ENCODE data around the gene IGF2R.
"Not testable (repeated sequence)": the region's sequence is repeated elsewhere in the genome, so short reads cannot be mapped to it uniquely, and the experiment has no call there.

The IGF2R gene

DNA sequence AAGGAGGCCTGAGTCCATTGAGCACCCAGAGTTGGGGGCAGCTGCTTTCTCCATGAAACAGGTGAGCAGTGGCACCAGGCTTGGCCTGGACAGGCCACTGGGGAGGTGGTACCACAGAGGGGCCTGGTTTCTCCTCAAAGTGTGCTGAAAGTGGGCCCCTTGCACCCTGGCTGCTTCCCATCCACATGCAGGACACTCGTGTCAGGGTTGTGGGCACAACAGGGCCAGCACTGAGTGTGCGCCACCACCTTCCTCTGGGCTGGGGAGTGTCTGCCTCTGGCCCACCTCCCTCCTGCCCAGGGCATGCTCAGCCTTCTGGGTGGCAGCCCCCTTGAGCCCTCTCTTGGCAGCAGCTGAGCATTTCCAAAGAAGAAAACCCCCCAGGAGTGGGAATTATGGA is 147.5 kb downstream of the IGF2R start:
- in situ Hi-C loops (cut with MboI; ENCODE audit: low sequenced_read_pairs): no loop called here

DNA sequence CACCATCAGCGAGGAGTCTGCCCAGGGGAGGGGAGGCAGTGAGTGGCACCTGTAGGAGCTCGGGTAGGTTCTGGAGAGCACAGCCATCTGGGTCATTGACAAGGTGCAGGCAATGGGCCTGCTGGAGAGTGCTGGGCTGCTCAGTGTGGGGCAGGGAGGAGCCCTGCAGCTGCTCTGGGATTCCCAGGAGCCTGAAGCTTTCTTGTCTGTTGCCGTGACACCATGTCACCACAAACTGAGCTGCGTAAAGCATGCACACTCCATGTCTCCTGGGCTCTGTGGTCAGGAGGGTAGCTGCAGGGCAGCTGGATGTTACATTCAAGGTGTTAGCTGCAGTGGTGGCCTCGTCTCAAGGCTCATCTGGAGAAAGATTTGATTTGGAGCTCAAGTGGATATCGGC is 148.3 kb downstream of the IGF2R start:
- in situ Hi-C loops (cut with MboI; ENCODE audit: low sequenced_read_pairs): no loop called here

DNA sequence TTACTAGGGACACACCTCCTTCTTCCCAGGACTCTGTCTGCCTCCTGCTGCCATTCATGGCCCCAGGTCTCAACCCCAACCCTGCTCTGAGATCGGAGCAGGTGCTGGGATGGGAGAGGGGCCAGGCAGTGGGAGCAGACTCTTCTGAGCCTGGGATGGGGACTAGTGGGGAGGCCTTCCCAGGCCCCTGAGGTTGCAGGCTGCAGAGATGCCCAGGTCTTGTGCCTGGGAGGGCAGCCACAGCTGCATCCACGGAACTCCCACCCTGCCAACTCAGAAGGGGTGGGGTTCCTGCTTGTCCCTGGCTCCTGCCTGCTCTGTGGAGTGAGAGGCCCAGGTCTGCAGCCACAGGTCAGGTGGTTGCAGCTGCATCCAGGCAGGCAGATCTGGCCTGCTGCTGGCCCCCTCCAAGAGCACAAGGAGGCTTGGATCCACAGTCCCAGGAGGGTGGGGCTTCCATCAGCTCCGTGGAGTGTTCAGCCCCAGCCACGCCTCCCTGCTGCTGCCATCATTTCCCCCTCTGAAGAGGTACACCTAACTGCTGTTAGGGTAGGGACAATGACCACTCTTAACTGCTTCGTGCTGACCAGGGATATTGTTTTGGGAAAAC is 149.8 kb downstream of the IGF2R start:
- in situ Hi-C loops (cut with MboI; ENCODE audit: low sequenced_read_pairs): no loop called here

DNA sequence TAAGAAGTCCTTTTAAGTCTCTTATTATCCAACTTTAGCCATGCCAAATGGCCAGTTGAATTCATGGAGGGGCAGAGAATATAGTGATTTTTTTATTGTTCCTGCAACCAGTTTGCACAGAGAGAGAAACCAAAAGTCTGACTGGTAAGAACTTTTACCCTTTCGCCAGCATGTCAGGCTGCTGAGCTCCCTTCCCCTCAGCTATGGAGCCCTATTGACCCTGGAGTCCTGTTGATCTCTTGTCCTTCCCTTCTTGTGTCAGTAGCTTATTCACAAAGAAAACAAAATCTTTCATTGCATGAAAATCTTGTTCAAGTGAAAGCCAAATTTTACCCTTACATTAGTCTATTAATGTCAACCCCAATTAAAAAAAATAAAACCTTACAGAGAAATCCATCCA is 151.2 kb downstream of the IGF2R start:
- in situ Hi-C loops (cut with MboI; ENCODE audit: low sequenced_read_pairs): no loop called here

DNA sequence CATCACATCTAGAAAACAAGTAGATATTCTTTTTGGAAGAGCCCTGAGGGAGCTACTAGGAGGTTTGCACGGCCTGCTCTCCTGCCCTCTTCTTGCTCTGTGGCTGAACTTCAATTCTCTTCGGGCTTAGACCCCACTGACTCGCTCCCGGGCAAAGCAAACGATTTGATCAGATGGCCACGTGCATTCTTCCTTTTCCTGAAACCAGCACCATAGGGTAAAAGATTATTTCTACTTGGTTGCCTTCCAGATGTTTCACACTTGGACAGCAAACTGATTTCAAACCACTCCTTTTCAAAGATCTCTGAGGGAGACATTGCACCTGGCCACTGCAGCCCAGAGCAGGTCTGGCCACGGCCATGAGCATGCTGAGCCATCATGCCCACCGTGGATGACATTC is 152.7 kb downstream of the IGF2R start, which contains the start of gene SLC22A1:
TSS of gene SLC22A1 (plus strand) at position 258 of the 400 bp plus-strand sequence. CDS start at position 379, 121 bp downstream.
- in situ Hi-C loops (cut with MboI; ENCODE audit: low sequenced_read_pairs): no loop called here

DNA sequence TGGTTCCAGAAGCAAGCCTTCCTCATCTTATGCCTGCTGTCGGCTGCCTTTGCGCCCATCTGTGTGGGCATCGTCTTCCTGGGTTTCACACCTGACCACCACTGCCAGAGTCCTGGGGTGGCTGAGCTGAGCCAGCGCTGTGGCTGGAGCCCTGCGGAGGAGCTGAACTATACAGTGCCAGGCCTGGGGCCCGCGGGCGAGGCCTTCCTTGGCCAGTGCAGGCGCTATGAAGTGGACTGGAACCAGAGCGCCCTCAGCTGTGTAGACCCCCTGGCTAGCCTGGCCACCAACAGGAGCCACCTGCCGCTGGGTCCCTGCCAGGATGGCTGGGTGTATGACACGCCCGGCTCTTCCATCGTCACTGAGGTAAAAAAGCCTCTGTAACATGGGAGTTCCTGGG is 153.1 kb downstream of the IGF2R start:
- in situ Hi-C loops (cut with MboI; ENCODE audit: low sequenced_read_pairs): no loop called here

DNA sequence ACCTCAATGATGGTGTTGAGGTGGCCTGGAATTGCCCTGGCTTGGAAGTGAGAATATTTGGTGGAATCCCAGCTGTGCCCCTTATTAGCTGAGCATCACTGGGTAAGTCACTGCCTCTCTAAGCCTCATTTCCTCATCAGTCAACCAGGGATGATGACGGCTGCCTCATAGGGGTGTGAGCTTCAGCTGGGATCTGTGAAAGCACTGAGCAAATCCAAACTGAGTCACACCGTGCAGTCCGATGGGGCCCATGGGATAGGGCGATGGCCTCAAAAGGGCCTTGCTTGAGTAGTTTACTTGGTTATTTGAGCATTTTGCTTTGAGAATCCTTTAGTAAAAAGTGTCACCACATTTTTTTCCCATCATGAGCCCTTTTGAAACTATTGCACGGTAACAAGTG is 153.9 kb downstream of the IGF2R start:
- in situ Hi-C loops (cut with MboI; ENCODE audit: low sequenced_read_pairs): no loop called here

DNA sequence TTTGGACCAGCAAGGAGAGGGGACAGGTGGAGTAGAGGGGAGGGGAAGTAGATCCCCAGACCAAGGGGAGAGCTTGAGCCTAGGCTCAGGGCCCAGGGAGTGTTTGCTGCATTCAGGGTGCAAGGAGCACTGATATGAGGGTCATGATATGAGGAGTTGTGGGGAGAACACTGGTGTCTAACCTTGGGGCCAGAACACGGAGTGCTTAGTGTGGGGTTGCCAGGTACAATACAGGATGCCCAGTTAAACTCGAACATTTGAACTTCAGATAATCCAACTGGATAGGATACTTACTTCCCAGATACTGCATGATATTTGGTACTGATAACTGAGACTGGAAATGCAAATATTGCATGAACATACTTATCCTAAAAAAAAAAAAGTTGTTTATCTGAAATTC is 155.1 kb downstream of the IGF2R start:
- in situ Hi-C loops (cut with MboI; ENCODE audit: low sequenced_read_pairs): no loop called here

DNA sequence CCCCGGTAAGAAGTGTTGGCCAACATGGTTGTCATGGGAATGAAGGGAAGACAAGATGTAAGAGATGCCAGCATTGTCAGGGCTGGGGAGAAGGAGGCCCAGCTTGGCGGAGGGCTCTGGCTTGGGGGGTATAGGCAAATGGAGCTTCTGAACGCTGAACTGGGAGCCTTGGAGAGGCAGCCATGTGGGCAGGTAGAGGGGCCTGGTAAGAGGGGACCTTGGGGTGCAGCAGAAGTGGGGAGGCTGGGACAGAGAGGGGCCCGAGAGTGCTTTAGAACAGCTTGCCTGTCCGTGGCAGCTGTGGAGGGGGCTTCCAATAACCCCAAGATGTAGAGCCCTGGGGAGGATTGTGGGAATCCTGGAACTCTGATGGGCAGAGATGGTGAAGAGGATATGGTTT is 155.7 kb downstream of the IGF2R start:
- in situ Hi-C loops (cut with MboI; ENCODE audit: low sequenced_read_pairs): no loop called here

DNA sequence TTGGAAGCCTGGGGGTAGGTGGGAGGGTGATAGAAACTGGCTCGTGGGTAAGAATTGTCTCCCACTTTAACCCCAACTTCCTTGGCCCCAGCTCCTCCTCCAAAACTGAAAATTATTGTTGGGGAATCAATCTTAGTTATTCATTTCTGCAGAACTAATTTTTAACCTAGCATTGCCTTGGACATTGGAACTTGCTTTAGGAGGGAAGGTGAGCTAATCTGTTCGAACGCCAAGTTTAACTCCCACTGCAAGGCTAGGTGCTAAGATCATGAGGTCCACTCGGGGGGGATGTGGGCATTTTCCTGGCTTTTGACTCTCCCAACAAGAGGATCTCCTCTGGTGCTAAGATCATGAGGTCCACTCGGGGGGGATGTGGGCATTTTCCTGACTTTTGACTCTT is 156.2 kb downstream of the IGF2R start:
- in situ Hi-C loops (cut with MboI; ENCODE audit: low sequenced_read_pairs): not testable (repeated sequence)

DNA sequence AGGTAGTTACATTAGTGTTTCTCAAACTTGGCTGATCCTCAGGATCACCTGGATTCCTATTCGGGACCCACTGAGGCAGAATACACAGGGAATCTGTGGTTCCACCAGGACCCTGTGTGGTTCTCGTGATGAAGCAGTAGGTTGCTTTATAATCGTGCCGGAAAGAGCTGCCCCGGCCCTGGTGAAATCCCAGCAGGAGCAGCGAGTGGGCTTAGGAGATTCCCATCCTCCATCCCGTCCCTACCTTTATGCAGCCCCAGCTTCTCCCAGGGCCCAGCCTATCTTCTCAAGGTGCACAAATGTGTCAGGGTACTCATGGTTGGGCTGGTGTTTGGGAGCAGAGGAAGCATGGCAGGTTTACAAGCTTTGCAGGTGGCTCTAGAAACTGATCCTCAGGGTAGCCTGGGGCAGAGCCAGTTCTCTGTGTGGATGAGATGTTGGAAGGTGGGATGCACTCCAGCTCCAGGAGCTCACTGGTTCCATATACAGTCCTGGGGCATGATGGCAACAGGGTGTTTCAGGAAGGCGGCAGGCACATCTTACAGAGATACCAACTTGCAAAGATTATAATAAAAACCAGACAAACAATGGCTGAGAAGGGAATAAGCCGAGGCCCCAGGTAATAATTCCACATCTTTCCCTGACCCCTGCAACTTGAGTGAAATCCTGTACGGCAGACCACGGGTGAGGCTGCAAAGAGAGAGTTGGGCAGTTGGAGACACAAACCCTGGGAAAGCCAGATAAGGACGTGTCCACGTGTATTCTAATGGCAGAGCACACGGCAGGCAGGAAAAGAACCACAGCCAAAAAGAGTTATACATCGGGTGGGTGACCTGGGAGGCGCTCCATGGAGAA is 158.6 kb downstream of the IGF2R start:
- in situ Hi-C loops (cut with MboI; ENCODE audit: low sequenced_read_pairs): no loop called here

DNA sequence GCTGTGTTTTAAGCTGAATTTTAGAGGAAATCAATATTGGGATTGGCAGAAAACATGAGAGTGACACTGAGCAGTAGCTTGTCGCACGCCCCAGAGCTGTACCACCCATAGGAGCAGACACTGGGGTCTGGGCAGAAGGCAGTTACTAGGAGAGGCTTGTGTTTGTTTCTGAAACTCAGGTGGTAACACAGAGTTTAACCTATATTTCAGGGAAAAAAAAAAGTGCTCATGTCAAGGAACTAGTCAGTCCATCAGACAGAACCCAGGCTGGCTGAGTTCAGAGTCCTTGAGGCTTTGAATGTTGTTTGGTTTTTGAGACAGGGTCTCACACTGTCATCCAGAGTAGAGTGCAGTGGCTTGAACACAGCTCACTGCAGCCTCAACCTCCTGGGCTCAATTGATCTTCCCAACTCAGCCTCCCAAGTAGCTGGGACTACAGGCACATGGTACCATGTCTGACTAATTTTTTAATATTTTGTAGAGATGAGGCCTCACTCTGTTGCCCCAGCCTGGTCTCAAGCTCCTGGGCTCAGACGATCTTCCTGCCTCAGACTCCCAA is 159.3 kb downstream of the IGF2R start:
- in situ Hi-C loops (cut with MboI; ENCODE audit: low sequenced_read_pairs): no loop called here

DNA sequence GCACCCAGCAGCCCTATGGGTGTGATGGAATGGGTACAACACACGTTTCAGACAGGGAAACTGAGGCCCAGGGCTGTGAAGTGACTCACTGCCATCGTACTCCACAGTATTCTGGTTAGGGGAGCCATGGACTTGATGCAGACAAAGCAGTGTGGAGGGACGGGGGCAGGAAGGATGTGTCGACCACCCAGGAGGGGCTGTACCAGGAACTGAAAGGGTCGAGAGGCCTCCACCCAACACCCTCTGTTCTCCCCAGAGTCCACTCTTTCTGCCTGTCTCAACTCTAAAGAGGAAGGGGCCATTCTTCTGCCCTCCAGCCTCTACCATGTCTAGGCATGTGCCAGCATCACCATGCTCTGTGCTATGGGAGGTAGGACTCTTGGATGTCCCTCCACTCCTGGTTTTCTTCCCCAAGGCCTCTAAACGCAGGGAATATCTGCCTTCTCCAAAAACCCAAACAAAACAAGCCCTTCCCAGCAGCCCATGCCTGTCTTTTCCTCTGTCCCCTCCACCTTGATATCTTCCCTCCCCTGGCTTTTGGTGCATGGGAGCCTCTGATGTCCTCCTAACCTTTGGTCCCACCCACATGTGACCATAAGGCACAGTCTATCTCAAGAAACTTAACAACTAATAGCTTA is 160.1 kb downstream of the IGF2R start:
- in situ Hi-C loops (cut with MboI; ENCODE audit: low sequenced_read_pairs): no loop called here

DNA sequence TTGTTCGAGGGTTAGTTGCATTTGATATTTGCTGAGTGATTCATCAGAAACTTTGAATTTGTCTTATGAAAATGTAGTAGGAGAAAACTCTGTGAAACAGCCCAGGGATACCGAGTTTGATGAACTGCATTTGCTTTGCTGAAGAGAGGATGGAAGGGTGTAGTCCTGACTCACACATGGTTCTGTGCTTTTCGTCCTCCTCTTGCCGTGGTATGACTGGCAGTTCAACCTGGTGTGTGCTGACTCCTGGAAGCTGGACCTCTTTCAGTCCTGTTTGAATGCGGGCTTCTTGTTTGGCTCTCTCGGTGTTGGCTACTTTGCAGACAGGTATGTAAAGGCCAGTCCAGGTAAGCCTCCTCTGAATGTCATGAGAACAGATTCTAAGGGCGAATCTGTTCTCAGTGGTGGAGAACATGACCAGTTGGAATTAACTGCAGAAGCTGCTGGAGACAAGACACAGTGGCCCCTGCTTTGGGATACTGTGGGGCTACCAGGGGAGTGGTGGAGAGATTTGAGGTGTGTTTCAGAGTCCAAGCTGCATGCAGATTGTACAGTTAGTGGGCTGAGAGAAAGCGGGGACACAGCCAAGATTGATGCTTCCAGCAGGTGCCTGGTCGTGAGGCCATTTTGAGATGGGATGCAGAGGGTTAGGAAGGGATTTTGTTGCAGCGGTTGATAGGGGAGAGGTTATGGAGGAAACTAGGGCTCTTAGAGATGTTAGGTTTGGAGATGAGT is 161.2 kb downstream of the IGF2R start:
- in situ Hi-C loops (cut with MboI; ENCODE audit: low sequenced_read_pairs): no loop called here

DNA sequence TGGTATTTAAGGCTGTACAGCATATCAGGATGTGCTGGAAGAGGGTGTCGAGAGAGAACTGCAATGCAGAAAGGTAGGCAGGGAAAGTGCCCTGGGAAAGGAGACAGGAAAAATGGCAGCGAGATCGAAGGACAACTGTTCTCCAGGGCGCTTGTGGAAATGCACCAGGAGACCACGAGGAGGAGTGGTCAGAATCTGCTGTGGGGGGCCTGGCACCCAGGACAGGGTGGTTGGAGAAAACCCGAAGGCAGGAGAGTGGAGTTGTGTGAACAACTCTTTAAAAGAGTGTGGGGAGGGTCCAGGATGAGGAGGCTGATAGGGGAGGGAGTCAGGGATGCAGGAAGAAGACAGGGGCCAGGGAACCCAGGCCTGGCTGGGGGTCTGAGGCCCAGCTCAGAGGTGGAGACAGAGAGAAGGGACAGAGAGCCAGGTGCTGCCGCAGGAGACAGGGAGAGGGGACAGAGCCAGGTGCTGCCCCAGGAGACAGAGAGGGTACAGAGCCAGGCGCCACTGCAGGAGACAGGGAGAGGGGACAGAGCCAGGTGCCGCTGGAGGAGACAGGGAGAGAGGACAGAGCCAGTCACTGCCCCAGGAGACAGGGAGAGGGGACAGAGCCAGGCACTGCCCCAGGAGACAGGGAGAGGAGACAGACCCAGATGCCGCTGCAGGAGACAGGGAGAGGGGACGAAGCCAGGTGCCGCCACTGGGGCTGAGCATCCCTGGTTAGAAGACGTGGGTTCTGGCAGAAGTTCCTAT is 162.0 kb downstream of the IGF2R start:
- in situ Hi-C loops (cut with MboI; ENCODE audit: low sequenced_read_pairs): no loop called here

DNA sequence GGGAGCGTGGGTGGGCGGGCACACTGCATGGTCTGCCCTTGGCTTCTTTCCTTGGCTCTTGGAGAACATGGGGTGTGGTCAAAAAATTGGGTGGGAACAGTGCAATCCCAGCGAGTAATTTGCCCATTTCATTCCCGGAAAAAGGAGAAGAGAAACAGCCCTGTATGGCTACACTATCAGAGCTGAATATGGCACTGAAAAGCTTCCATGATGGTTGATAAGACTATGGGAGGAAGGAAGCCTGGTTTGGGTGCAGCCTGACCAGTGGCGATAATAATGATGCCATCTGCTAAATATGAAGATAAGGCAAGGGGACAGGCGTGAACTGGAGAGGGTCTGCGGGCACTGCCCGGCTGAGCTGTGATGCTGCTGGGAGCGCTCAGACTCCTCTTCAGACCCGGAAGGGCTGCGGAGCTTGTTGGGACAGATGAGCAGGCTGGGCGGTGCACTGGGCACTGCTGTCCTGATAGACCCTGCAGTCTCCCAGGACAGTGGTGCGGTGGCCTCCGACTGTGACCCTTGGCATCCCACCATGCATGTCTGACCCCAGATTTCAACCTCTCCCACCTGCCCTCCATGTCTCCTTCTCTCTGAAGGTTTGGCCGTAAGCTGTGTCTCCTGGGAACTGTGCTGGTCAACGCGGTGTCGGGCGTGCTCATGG is 162.9 kb downstream of the IGF2R start:
- in situ Hi-C loops (cut with MboI; ENCODE audit: low sequenced_read_pairs): no loop called here

DNA sequence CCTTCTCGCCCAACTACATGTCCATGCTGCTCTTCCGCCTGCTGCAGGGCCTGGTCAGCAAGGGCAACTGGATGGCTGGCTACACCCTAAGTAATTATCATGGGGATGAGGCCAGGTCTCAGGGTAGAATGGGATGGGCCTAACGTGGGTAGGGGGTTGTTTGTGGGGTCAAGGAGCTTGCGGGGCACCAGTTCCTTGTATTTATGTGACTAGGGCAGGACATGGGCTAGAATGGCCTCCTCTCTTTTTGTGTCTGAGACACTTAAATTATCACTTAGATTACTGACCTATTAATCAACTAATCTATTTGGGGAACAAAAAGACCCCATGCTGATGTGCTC is 163.4 kb downstream of the IGF2R start:
- in situ Hi-C loops (cut with MboI; ENCODE audit: low sequenced_read_pairs): no loop called here

DNA sequence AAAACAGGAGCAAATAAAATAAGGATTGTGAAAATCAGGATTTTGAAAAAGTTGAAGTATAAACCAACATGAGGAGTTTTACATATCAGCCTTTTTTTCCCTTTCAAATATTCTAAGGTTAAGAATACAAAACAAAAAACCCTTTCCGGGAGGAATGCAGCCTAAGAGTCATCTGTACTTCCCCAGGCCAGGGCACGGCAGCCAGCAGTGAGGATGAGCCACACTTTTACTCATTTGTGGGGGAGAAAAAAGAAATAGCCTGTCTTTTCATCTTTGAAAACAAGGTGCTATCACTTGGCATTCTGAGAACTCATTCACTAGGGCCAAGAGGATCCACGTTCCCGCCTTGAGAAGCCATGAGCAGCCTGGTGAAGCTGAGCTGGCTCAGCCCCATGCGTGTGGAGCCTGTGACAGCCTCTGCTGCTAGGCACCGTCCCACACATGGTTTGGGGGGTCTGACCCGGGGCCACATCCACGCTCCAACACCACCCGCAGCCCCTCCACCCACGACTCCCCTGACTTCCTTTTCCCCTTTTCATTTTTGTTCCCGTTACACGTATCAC is 164.0 kb downstream of the IGF2R start:
- in situ Hi-C loops (cut with MboI; ENCODE audit: low sequenced_read_pairs): no loop called here
